Measurements from ENCODE around the gene PRKCA.

PRKCA gene

DNA sequence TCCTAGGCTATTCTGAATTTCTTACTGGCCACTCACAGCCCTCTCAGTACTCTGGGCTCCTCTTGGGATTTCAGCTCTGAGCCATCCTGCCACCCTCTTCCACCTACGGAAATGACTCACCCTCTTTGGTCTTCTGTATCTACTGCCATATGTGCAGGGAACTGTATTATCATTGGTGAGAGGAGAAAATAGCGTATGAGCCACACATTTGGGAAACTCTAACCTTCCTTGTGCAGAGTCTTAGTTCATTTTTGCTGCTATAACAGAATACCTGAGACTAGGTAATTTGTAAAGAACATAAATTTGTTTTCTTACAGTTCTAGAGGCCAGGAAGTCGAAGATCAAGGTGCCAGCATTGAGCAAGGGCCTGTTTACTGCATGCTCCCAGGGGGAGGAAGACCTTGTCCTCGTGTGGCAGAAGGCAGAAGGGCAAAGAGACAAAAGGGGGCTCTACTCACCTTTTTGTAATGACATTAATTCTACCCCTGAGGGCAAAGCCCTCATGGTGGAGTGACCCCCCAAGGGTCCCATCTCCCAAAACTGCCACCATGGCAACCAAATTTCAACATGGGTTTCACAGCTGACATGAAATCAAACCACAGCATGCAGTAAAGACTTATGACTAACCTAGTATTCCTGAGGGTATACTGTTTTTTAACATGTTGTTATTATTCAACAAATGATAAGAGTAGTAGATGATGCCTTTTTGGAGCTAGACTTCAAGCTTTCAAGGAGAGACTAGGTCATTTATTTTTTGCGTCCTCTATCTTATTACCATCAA is 191.8 kb downstream of the PRKCA start:
- Histone ChIP-seq H3K27me3 (ENCODE audit: control insufficient read depth, low read length) (no peaks in the 10 kb centered on the region), H3K9me2 (replicated peaks; ENCODE audit: control insufficient read depth, low read length) (no peaks in the 10 kb centered on the region), H3K4me1 (ENCODE audit: control insufficient read depth, low read length) (peaks cover 12% of the 10 kb centered on the region), H3K79me2 (ENCODE audit: control insufficient read depth, low read length) (no peaks in the 10 kb centered on the region), H3K9me3 (ENCODE audit: control insufficient read depth, insufficient read depth, low read length) (no peaks in the 10 kb centered on the region), H4K20me1 (ENCODE audit: control insufficient read depth, insufficient read depth, low read depth, low read length) (no peaks in the 10 kb centered on the region), H3K36me3 (ENCODE audit: control insufficient read depth, low read length) (no peaks in the 10 kb centered on the region), H3K4me2 (ENCODE audit: low read length) (no peak overlapping the region), H3F3A (ENCODE audit: control insufficient read depth, insufficient read depth) (no peaks in the 10 kb centered on the region), H3K27ac (ENCODE audit: low read depth, low read length) (no peak overlapping the region), H3K4me3 (ENCODE audit: low read length) (no peak overlapping the region)
- no peak for TF ChIP-seq EZH2phosphoT487 (IDR thresholded peaks at IDR 0.05; ENCODE audit: borderline replicate concordance, low read length)
- TF ChIP-seq, protein P1, sequence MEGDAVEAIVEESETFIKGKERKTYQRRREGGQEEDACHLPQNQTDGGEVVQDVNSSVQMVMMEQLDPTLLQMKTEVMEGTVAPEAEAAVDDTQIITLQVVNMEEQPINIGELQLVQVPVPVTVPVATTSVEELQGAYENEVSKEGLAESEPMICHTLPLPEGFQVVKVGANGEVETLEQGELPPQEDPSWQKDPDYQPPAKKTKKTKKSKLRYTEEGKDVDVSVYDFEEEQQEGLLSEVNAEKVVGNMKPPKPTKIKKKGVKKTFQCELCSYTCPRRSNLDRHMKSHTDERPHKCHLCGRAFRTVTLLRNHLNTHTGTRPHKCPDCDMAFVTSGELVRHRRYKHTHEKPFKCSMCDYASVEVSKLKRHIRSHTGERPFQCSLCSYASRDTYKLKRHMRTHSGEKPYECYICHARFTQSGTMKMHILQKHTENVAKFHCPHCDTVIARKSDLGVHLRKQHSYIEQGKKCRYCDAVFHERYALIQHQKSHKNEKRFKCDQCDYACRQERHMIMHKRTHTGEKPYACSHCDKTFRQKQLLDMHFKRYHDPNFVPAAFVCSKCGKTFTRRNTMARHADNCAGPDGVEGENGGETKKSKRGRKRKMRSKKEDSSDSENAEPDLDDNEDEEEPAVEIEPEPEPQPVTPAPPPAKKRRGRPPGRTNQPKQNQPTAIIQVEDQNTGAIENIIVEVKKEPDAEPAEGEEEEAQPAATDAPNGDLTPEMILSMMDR (IDR thresholded peaks at IDR 0.05; ENCODE audit: low read depth, low read length, poor library complexity, severe bottlenecking) = no peak

GRCh38 chr17:66495035-66495434 is 192.6 kb downstream of the PRKCA start:
- peaks cover 12% of the 10 kb centered on the region for H3K4me1 ChIP-seq (ENCODE audit: control insufficient read depth, low read length)
- no peak overlapping the region for H3K27ac ChIP-seq (ENCODE audit: low read depth, low read length)

GRCh38 chr17:66496306-66496705 is 193.9 kb downstream of the PRKCA start:
- H3K9me2 ChIP-seq (replicated peaks; ENCODE audit: control insufficient read depth, low read length) = no peaks in the 10 kb centered on the region
- no peaks in the 10 kb centered on the region for H3K27me3 ChIP-seq (ENCODE audit: control insufficient read depth, low read length)
- H3K4me1 ChIP-seq (ENCODE audit: control insufficient read depth, low read length) = peaks cover 9% of the 10 kb centered on the region
- H4K20me1 ChIP-seq (ENCODE audit: control insufficient read depth, insufficient read depth, low read depth, low read length) = no peaks in the 10 kb centered on the region
- H3F3A ChIP-seq (ENCODE audit: control insufficient read depth, insufficient read depth) = no peaks in the 10 kb centered on the region
- no peak overlapping the region for H3K4me2 ChIP-seq (ENCODE audit: low read length)
- no peaks in the 10 kb centered on the region for H3K36me3 ChIP-seq (ENCODE audit: control insufficient read depth, low read length)
- H3K79me2 ChIP-seq (ENCODE audit: control insufficient read depth, low read length) = no peaks in the 10 kb centered on the region
- TF ChIP-seq EZH2phosphoT487 (IDR thresholded peaks at IDR 0.05; ENCODE audit: borderline replicate concordance, low read length) = no peak
- TF ChIP-seq, protein P1 (IDR thresholded peaks at IDR 0.05; ENCODE audit: low read depth, low read length, poor library complexity, severe bottlenecking) = no peak
- H3K4me3 ChIP-seq (ENCODE audit: low read length) = no peak overlapping the region
- no peaks in the 10 kb centered on the region for H3K9me3 ChIP-seq (ENCODE audit: control insufficient read depth, insufficient read depth, low read length)
- H3K27ac ChIP-seq (ENCODE audit: low read depth, low read length) = no peak overlapping the region

More at GRCh38 chr17:66495035-66495434, 192.6 kb downstream of the PRKCA start:
- Histone ChIP-seq H3F3A (ENCODE audit: control insufficient read depth, insufficient read depth) (no peaks in the 10 kb centered on the region), H3K36me3 (ENCODE audit: control insufficient read depth, low read length) (no peaks in the 10 kb centered on the region), H4K20me1 (ENCODE audit: control insufficient read depth, insufficient read depth, low read depth, low read length) (no peaks in the 10 kb centered on the region), H3K27me3 (ENCODE audit: control insufficient read depth, low read length) (no peaks in the 10 kb centered on the region), H3K4me2 (ENCODE audit: low read length) (no peak overlapping the region), H3K4me3 (ENCODE audit: low read length) (no peak overlapping the region), H3K9me2 (replicated peaks; ENCODE audit: control insufficient read depth, low read length) (no peaks in the 10 kb centered on the region), H3K79me2 (ENCODE audit: control insufficient read depth, low read length) (no peaks in the 10 kb centered on the region), H3K9me3 (ENCODE audit: control insufficient read depth, insufficient read depth, low read length) (no peaks in the 10 kb centered on the region)
- TF ChIP-seq, protein P1 (IDR thresholded peaks at IDR 0.05; ENCODE audit: low read depth, low read length, poor library complexity, severe bottlenecking) = no peak
- no peak for TF ChIP-seq EZH2phosphoT487 (IDR thresholded peaks at IDR 0.05; ENCODE audit: borderline replicate concordance, low read length)

Data from DOHH2 (cell line).